Activated naive CD4-positive, alpha-beta T cell (primary cell): ENCODE measurements around the gene MACROD1.
"Not testable (repeated sequence)": the region's sequence is repeated elsewhere in the genome, so short reads cannot be mapped to it uniquely, and the experiment has no call there.

Experiments
- DNase-seq, 4 experiments: peaks; one replicate each; lab custom pipeline; 2025; lab: John Stamatoyannopoulos, UW

Gene MACROD1

DNA sequence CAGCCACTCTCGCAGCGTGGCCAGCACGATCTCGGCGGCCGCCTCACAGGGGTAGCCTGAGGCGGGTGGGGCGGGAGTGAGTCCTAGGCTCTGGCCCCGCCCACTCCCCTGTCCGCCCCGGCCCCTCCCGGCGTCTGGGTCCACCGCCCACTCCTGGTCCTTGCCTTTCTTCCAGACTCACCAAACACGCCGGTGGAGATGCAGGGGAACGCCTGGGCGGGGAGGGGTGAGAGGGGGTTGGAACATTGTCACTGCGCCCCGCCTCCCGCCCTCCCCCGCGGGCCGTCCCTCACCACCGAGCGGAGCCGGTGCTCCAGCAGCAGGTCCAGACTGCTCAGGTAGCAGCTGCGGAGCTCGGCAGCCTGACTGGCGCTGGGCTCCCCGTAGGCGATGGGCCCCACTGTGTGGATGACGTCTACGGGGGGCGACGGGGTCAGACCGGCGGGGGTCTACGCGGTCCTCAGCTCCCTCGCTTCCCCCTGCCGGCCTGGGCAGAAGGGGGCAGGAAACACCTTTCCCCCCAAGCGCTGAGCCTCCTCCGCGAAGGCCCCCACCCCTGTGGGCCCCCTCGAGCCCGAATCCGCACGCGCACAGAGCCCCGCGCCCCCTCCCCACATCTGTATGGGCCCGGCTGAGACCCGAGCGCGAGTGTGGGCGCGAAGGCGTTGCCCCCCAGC lies 166.4 kb downstream of the MACROD1 start:
- peak in 2 of 4 experiments; percentile 27 to 55 for DNase-seq

DNA sequence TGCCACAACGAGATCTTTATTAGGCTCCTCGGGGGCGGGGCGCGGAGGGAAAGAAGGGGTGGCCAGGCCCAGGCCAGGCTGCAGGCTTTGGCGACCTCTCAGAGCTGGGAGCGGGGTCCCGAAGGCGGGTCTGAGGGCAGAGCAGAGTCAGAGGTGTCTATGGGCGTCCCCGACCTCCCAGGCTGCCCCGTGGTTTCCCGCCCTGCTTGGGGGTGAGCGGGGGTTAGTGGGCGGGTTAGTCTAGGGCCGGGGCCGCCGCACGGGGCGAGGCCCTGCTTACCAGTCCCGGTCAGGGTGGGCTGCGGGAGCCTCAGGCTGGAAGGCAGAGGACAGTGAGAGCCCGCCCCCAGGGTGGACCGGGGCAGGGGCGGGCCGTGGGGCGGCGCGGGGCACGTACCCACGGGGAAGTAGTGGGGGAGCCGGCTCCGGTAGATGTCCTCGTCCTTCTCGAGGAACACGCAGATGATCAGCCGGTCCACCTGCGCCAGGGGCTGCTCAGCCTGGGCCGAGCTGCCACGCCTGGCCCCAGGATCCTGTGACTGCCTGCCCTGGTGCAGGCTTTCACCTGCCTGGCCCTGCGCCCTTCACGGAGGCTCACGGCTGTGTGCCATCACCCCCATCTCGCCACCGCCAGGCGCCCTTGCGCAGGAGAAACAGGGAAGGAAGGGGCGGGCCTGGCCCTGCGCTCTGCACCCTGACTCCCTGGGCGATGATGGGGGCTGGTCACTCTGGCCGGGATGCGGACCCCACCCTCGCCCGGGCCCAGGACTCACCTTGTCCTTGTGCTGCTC lies 167.2 kb downstream of the MACROD1 start:
- DNase-seq: peak in 1 of 4 experiments; percentile 32

DNA sequence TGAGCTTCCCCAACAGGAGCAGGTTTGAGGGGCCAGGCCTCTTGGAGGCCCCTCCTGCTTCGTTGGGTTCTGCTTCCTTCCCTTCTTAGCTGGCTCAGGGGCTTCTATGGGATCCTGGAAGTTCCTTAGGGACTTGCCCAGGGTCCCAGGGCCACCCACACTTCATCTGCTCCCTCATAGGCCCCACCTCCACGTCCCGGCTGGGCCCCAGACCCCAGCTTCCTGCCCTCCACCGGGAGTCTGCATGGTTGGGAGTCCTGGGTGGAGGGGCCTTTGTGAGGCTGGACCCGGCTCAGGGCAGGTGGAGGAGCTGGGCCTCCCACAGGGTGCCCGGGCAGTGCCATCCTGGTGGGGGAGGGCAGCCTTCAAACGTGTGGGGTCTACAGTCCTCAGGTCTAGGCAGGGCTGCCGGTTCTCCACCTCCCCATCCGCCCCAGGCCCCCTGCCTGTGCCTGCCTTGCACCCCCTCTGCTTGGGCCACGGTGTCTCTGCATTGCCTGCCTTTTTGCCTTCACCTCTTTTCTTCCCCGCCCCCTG lies 168.0 kb downstream of the MACROD1 start:
- DNase-seq: no peak

DNA sequence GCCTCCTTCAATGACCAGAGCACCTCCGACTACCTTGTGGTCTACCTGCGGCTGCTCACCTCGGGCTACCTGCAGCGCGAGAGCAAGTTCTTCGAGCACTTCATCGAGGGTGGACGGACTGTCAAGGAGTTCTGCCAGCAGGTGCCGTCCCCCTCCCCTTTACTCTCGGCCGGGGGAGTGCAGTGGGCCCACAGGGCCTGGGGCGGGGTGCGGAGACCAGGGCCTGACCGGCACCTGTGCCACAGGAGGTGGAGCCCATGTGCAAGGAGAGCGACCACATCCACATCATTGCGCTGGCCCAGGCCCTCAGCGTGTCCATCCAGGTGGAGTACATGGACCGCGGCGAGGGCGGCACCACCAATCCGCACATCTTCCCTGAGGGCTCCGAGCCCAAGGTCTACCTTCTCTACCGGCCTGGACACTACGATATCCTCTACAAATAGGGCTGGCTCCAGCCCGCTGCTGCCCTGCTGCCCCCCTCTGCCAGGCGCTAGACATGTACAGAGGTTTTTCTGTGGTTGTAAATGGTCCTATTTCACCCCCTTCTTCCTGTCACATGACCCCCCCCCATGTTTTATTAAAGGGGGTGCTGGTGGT lies 168.7 kb downstream of the MACROD1 start:
- DNase-seq: no peak

DNA sequence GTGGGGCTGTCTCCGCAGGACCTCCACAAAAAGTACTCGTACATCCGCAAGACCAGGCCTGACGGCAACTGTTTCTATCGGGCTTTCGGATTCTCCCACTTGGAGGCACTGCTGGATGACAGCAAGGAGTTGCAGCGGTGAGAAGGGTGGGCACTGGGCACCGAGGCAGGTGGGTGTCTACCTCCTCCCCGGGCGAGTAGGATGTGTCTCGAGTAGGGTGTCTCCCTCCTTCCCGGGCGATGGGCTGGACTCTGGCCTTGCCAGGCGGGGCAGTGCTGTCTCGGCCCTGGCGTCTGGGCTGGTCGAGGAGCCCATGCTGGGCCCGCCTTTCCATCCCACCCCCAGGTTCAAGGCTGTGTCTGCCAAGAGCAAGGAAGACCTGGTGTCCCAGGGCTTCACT lies 169.4 kb downstream of the MACROD1 start:
- DNase-seq: no peak

DNA sequence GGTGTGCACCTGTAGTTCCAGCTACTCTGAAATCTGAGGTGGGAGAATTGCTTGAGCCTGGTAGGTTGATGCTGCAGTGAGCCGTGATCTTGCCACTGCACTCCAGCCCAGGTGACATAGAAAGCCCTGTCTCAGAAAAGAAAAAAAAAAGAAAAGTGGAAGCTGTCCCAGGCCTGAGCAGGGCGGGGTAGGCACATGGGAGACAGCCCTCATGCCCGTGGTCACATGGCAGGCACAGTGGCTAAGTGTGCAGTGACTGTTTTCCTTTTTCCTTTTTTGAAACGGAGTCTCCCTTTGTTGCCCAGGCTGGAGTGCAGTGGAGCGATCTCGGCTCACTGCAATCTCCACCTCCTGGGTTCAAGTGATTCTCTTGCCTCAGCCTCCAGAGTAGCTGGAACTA lies 171.9 kb downstream of the MACROD1 start:
- DNase-seq: no peak

DNA sequence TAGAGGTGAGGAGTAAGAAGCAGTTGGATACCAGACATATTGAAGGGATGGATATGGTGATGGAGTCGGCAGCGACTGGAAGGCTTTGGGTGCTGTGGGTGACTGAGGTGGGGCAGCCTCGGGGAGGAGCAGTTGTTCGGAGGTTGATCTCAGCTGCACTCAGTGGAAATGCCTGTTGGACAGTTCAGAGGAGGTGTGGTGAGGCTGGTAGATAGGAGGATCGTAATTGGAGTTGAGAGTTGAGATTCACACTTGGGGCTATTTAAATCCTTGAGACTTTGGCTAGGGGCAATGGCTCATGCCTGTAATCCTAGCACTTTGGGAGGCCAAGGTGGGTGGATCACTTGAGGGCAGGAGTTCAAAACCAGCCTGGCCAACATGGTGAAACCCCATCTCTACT lies 172.8 kb downstream of the MACROD1 start:
- no peak for DNase-seq

DNA sequence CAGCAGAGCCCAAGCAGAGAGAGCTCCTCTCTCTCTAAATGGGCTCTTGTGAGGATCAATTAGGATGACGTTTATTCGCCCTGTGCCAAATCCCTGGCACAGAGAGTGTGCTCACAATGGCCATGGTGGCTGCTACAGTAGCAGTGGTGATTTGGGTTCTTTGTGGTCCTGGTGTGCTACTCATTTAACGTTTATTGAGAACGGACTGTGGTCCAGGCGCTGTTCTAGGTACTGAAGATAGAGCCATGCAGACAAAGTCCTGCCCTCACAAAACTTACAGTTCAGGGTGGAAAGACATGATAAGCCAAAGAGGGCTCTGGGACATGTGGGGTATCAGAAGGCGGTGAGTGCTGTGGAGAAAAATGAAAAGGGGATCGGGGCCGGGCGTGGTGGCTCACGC lies 174.4 kb downstream of the MACROD1 start:
- no peak for DNase-seq

DNA sequence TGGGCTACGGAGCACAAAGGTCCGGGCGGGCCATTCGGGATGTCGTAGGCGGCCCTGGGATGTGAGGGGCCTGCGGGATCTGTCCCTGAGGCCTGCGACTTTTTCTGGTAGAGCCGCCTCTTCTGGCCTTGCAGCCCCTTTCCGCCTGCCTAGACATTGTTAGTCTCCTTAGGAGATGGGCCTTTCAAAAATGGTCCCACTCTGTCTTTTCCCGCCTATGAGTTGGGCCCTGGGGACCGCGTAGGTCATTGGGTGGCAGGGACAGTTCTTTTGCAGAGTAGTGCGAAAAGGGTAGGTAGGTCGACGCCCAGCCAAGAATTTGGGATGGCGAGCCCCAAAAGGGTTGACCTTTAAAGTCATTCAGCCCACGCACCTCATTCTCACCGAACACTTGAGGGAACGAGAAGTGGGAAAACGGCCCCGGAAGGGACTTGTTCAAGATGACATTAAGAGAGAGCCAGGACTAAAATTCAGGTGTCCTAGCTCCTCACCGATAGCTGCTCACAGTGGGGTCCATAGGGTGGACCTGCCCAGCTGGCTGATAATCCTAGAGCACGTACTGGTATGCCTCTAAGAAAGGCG lies 178.9 kb downstream of the MACROD1 start:
- no peak for DNase-seq

DNA sequence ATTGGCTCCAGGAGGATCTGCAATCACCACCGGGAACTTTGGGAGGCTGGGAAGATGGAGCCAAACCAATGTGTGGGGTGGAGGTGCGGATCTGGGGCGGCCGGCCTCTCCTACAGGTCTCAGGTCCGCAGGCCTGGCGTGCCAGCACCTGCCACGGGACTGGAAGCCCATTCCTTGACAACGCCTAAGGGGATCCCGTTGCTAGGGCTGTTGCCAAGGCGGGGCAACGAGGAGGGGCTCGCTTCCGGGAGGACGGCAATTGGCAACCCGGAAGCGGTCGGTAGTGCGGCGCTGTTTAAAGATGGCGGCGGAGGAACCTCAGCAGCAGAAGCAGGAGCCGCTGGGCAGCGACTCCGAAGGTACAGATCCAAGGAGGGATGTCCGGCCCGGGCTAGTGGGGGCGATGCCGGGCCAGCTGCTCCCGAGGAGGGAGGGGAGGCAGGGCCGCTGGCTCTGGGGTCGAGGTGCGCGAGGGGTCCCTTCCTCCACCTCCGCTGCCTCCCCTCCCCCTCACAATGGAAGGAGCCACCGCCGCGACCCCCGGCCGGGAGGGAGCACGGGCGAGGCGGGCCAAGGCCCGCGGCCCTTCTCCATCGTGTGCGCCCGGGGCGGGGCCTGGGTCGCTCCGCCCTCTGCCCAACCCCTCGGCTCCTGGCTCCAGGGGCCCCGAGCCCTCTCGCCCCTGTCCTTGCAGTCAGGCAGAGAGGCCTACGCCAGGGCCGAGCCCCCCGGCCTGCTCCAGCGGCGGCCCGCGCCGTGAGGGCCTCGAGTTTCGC lies 179.6 kb downstream of the MACROD1 start, which contains the start of gene OTUB1:
Gene OTUB1, plus strand, starts transcription at position 283 of the 776 bp plus-strand sequence. Its CDS starts 19 bp downstream, at position 302.
- DNase-seq: peak; percentile 46 to 79 (median 68)

DNA sequence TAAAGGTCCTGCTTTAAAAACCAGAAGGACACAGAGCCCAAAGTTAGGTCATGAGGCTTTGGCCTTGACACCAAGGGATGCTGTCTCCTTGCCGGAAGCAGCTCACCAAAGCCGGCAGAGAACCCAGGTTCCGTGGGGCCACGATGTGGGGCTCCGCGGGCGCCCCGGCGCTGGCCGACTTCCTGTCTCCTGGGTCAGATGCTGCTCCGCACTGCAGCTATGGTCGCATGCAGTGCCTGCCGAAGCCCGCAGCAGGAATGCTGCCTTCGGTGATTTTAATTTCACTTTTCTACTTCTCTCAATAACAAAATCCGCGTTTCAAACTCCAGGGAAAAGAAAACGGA lies 180.1 kb downstream of the MACROD1 start:
- DNase-seq: peak in 3 of 4 experiments; percentile 18 to 63 (median 41)

DNA sequence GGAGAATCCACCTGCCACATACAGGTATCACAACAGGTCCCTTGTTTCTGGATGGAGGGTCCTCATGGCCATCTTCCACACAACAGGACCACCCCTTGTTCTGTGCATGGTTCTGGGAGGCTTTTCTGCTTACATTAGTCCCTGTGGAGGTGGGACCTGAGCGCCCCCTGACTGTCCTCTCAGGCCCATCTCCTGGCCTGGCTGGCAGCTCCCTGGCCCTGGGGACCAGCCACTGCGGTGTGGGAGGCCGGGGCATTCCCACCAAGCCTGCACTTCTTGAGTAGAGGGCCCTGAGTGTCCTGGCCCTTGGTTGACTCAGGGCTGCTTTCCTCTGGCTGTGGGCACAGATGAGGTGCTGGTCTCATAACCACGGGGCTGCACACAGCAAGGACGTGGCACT lies 186.5 kb downstream of the MACROD1 start:
- DNase-seq: no peak

DNA sequence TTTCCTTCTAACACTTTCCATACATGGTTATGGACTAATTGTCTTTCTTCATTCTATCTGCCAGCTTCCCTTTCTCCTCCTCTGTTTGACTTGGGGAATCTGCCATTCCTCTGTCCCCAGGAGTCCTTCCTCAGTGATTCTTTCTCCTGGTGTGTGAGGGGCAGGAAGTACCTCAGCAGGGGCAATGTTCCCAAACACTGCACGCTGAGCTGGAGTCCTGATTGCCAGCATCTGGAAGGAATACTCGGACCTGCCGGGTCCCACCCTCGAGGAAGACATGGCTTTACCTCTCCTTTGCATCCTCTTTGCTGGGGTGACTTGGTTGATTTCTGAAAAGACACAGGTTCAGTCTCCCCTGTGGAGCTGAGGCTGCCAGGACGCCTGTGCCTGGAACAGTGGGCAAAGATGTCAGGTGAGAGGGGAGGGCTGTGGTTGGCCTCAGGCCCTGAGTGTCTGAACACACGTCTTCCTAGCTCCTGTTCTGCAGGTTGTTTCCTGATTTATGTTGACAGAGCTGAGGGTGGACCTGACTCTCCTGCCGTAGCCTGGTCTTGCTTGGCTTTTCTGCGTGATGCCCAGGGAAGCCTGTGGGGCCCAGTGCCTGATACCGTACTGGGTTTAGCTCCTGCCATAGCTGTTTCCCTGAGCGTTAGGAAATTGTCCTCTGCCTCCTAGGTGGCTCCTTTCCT lies 187.2 kb downstream of the MACROD1 start:
- no peak for DNase-seq

DNA sequence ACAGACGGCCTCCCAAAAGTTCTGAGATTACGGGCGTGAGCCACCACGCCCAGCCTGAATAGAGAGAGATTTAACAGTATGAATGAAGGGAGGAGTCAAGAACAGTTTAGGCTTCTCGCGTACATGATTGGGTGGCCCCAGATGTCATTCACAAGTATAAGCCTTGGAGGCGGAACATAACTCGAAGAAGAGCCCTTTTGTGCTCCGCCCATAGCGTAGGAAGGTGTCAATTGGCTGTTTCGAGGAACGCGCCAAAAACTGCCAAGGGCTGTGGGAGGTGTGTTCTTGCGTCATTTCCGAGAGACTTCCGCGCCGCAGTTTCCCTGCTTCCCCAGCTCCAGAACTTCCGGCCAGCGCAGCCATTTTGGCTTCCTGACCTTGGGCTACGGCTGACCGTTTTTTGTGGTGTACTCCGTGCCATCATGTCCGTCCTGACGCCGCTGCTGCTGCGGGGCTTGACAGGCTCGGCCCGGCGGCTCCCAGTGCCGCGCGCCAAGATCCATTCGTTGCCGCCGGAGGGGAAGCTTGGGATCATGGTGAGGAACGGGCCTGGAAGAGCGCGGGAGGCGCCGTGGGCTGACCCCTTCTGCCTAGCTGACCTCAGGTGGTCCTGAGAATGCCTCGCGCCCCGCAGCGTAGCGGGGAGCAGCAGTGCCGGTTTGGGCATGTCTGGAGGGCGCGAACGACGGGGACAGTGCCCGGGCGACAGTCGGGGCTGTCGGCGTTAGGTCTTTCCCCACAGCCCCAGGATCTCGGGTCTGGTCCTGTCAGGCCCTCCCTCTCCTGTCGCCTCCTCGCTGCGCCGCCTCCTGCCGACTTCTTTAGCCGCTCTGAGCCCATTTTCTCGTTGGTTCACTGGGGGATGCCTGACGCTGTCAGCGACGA lies 191.4 kb downstream of the MACROD1 start, which contains the start of gene COX8A:
Gene COX8A, plus strand, starts transcription at position 362 of the 885 bp plus-strand sequence. Its CDS starts 61 bp downstream, at position 423.
- DNase-seq: peak; percentile 71 to 86 (median 81)

DNA sequence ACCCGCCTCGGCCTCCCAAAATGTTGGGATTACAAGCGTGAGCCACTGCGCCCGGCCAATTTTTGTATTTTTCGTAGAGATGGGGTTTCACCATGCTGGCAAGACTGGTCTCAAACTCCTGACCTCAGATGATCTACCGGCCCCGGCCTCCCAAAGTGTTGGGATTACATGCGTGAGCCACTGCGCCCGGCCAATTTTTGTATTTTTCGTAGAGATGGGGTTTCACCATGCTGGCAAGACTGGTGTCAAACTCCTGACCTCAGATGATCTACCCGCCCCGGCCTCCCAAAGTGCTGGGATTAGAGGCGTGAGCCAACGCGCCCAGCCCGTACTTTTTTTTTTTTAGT lies 192.0 kb downstream of the MACROD1 start:
- not testable (repeated sequence) for DNase-seq

DNA sequence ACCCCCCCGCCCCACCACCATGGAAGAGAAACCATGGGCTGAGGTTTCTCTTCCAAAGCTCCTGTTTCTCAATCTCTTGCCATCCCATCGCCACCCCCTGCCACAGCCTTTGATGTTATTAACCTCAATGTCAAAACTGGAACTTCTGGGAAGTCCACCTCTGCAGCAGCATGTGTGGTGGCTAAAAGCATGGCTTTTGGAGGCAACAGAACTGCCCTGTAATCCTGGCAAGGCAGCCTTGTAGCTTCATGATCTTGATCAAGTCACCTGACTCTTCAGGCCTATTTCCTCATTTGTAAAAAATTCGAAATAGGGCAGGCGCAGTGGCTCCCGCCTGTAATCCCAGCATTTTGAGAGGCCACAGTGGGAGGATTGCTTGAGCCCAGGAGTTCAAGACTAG lies 195.0 kb downstream of the MACROD1 start:
- no peak for DNase-seq

DNA sequence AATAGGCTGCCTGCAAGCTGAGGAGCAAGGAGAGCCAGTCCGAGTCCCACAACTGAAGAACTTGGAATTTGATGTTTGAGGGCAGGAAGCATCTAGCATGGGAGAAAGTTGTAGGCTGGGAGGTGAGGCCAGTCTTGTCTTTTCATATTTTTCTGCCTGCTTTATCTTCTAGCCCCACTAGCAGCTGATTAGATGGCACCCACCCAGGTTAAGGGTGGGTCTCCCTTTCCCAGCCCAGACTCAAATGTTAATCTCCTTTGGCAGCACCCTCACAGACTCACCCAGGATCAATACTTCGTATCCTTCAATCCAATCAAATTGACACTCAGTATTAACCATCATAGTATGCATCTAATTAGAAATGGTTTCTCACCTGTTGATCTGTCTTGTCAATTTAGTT lies 196.5 kb downstream of the MACROD1 start:
- no peak for DNase-seq

DNA sequence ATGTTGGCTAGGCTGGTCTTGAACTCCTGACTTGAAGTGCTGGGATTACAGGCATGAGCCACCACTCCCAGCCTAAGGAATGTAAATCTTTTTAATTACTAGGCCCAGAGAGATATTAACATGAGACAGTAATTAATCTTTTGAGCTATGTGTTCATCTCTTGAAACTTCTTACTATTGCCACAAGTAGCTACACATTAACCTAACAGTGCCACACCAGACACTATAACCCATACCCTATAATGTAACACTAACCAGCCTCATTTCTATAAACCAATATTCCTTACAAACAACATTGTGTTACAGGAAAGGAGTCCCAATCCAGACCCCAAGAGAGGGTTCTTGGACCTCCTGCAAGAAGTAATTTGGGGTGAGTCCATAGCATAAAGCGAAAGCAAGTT lies 199.5 kb downstream of the MACROD1 start:
- no peak for DNase-seq

DNA sequence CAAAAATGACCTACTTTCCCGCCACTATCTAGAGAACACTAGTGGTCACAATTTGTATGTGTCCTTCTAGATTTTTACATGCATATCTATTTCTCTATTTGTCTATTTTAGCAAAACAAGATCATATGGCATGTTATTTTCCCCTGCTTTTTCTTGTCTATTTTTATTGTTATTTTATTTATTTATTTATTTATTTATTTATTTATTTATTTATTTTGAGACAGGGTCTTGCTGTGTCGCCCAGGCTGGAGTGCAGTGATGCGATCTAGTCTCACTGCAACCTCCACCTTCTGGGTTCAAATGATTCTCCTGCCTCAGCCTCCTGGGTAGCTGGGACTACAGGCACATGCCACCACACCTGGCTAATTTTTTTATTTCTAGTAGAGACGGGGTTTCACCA lies 202.0 kb downstream of the MACROD1 start:
- not testable (repeated sequence) for DNase-seq
